IPS-18c (cell line): ENCODE measurements around the gene SECTM1.

Experiments used
- H3K4me3 ChIP-seq: 2 replicates; pipeline ENCODE4 v1.7.0; 2013; ENCODE audit warnings: low read depth, mild to moderate bottlenecking, low read length, moderate library complexity; ENCODE audit not compliant: insufficient read depth
- H3K9me3 ChIP-seq: one replicate; pipeline ENCODE4 v1.6.1; 2013; ENCODE audit warnings: mild to moderate bottlenecking, low read length, moderate library complexity; ENCODE audit not compliant: control insufficient read depth, insufficient read depth

The SECTM1 gene

GRCh38 chr17:82281502-82282238, 51.9 kb downstream of the SECTM1 start:
- Histone ChIP-seq H3K4me3 (no peak overlapping the region), H3K9me3 (no peaks in the 10 kb centered on the region)

GRCh38 chr17:82281076-82281475, 52.5 kb downstream of the SECTM1 start:
- H3K4me3 ChIP-seq, result no peak overlapping the region
- no peaks in the 10 kb centered on the region for H3K9me3 ChIP-seq

GRCh38 chr17:82280537-82280936, 53.0 kb downstream of the SECTM1 start:
- H3K9me3 ChIP-seq, result no peaks in the 10 kb centered on the region
- H3K4me3 ChIP-seq, result no peak overlapping the region

- no peak overlapping the region for H3K4me3 ChIP-seq
- H3K9me3 ChIP-seq, result no peaks in the 10 kb centered on the region
Observed at GRCh38 chr17:82278786-82279391, 54.7 kb downstream of the SECTM1 start.

GRCh38 chr17:82278308-82278707, 55.3 kb downstream of the SECTM1 start:
- H3K4me3 ChIP-seq, result no peak overlapping the region

GRCh38 chr17:82277851-82278250, 55.7 kb downstream of the SECTM1 start:
- no peak overlapping the region for H3K4me3 ChIP-seq

More at GRCh38 chr17:82278308-82278707, 55.3 kb downstream of the SECTM1 start:
- no peaks in the 10 kb centered on the region for H3K9me3 ChIP-seq

GRCh38 chr17:82276938-82277337, 56.6 kb downstream of the SECTM1 start:
- no peaks in the 10 kb centered on the region for H3K9me3 ChIP-seq
- no peak overlapping the region for H3K4me3 ChIP-seq

More at GRCh38 chr17:82277851-82278250, 55.7 kb downstream of the SECTM1 start:
- H3K9me3 ChIP-seq, result no peaks in the 10 kb centered on the region

- Histone ChIP-seq H3K9me3 (no peaks in the 10 kb centered on the region), H3K4me3 (no peak overlapping the region)
Observed at GRCh38 chr17:82275326-82275725, 58.2 kb downstream of the SECTM1 start.

GRCh38 chr17:82274134-82275020, 59.2 kb downstream of the SECTM1 start:
- H3K4me3 ChIP-seq, result peak overlapping the region; percentile 75
- H3K9me3 ChIP-seq, result no peaks in the 10 kb centered on the region

- Histone ChIP-seq H3K9me3 (no peaks in the 10 kb centered on the region), H3K4me3 (peak within 1 kb of the TSS; percentile 75)
Observed at GRCh38 chr17:82273327-82274133, 60.0 kb downstream of the SECTM1 start, which contains the start of gene CSNK1D. CSNK1D (minus strand) TSS chr17:82273700; CDS start chr17:82273381, 319 bp downstream.

- H3K9me3 ChIP-seq, result no peaks in the 10 kb centered on the region
- H3K4me3 ChIP-seq, result peak overlapping the region; percentile 75
Observed at GRCh38 chr17:82272495-82273326, 60.9 kb downstream of the SECTM1 start.

GRCh38 chr17:82271401-82271800, 62.2 kb downstream of the SECTM1 start:
- Histone ChIP-seq H3K9me3 (no peaks in the 10 kb centered on the region), H3K4me3 (peak overlapping the region; percentile 75; the same call in 1 of the 2 replicates)
